Parathyroid adenoma (tissue), 2 donors: ENCODE measurements around the gene CCDC107.

Experiments
- H2AFZ ChIP-seq: fragments of 300-600 bp; sonication (generic); one replicate; pipeline ENCODE4 v1.7.0; 2017; ENCODE audit warnings: antibody characterized with exemption, mild to moderate bottlenecking
- H3K27ac ChIP-seq: fragments of 300-600 bp; sonication (generic); one replicate; pipeline ENCODE4 v1.7.0; 2017
- H3K27me3 ChIP-seq: fragments of 300-600 bp; sonication (generic); one replicate; pipeline ENCODE4 v1.7.0; 2017; ENCODE audit warnings: low read length; ENCODE audit not compliant: control insufficient read depth, insufficient read depth
- H3K36me3 ChIP-seq: fragments of 300-600 bp; sonication (generic); one replicate; pipeline ENCODE4 v1.7.0; 2017; ENCODE audit warnings: low read length; ENCODE audit not compliant: control insufficient read depth, insufficient read depth
- H3K4me1 ChIP-seq: fragments of 300-600 bp; sonication (generic); one replicate; pipeline ENCODE4 v1.7.0; 2017; ENCODE audit warnings: control low read depth
- H3K4me2 ChIP-seq: fragments of 300-600 bp; sonication (generic); one replicate; pipeline ENCODE4 v1.7.0; 2017; ENCODE audit warnings: low read length
- H3K4me3 ChIP-seq: fragments of 300-600 bp; sonication (generic); one replicate; pipeline ENCODE4 v1.7.0; 2017; ENCODE audit warnings: low read depth, low read length
- H3K79me2 ChIP-seq: fragments of 300-600 bp; sonication (generic); one replicate; pipeline ENCODE4 v1.7.0; 2017; ENCODE audit warnings: control low read depth
- H3K9ac ChIP-seq: fragments of 300-600 bp; sonication (generic); one replicate; pipeline ENCODE4 v1.7.0; 2017; ENCODE audit warnings: mild to moderate bottlenecking
- H3K9me3 ChIP-seq: fragments of 300-600 bp; sonication (generic); one replicate; pipeline ENCODE4 v1.7.0; 2017; ENCODE audit warnings: low read length; ENCODE audit not compliant: control insufficient read depth
- CTCF ChIP-seq: fragments of 300-600 bp; sonication (generic); IDR thresholded peaks from one replicate; pipeline ENCODE4 v1.7.0; 2017; ENCODE audit warnings: antibody characterized with exemption, mild to moderate bottlenecking
- donor health status: primary hyperparathyroidism.

Gene CCDC107

DNA sequence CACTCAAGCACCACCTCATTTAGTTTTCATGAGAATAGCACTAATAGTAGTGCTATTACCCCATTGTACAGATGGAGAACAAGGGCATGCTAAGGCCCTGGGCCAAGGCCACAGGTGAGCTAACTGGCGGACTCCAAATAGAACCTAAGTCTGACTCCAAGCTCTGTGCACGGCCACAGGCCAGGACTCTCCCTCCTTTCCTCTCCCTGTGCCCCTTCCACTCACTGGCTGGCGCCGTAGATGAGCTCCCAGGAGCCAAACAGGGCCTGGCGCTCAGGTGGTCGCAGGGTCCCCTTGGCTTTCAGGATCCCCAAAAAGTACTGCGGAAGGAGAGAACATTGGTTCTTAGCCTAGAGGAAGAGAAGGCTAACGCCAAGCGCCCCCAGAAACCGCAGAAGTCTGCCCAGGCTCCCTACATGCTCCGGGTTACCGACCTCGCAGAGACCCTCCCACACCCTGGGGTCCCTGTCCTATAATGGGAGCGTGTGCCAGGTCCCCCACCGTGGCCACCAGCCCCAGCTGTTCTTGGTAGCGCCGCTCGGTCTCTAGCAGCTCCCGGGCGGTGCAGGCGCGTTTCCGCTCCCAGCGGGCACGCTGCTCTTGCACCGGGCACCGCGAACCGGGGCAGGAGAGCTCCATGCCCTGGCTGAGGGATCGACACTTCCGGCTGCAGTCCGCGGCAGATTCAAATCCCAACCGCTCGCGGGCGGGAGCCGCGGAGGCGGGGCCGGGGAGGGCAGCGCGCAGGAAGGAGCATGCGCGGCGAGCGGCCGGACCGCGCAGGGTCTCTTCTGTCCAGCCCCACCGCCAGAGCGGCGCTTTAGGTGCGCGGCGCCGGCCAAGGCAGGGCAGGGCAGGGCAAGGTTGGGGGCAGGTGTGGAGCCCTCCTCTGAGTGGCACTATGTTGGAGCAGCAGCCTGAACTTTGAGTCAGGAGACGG, 6.7 kb downstream of the CCDC107 start, which contains the start of gene ARHGEF39:
Gene ARHGEF39 (minus strand): TSS at position 665 of the 940 bp plus-strand sequence. CDS start 26 bp downstream, at position 639.
- H3K9me3 ChIP-seq = no peaks in the 10 kb centered on the region
- no peaks in the 10 kb centered on the region for H3K79me2 ChIP-seq
- no peak within 1 kb of the TSS for H3K9ac ChIP-seq
- H3K27ac ChIP-seq = no peak within 1 kb of the TSS
- TF ChIP-seq CTCF = peak; percentile 7
- H2AFZ ChIP-seq = peak within 1 kb of the TSS; percentile 83
- no peaks in the 10 kb centered on the region for H3K4me1 ChIP-seq
- H3K4me2 ChIP-seq = peak within 1 kb of the TSS; percentile 94
- peak within 1 kb of the TSS; percentile 56 for H3K4me3 ChIP-seq
- no peaks in the 10 kb centered on the region for H3K36me3 ChIP-seq
- H3K27me3 ChIP-seq = no peaks in the 10 kb centered on the region

DNA sequence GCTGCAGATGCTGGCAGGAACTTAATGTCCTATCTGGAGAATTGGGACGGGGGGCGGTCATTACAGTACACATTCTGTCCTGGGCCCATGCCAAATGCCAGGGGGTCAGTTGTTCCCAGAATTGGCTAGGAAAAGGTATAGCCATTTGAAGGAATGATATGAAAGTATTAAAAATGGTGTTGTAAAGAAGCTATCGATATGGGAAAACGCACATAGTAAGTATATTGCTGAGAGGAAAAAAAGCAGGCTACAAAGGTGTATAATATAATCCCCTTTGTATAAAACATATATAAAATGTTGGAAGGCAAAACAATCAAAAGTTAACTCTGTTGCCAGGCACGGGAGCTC, 7.4 kb downstream of the CCDC107 start:
- H3K9me3 ChIP-seq = no peaks in the 10 kb centered on the region
- H3K27ac ChIP-seq = no peak overlapping the region
- TF ChIP-seq CTCF = no peak
- peak overlapping the region; percentile 94 for H3K4me2 ChIP-seq
- H3K79me2 ChIP-seq = no peaks in the 10 kb centered on the region
- peak overlapping the region; percentile 56 for H3K4me3 ChIP-seq
- no peaks in the 10 kb centered on the region for H3K4me1 ChIP-seq
- H3K9ac ChIP-seq = no peak overlapping the region
- no peaks in the 10 kb centered on the region for H3K27me3 ChIP-seq
- H2AFZ ChIP-seq = peak overlapping the region; percentile 83
- H3K36me3 ChIP-seq = no peaks in the 10 kb centered on the region

DNA sequence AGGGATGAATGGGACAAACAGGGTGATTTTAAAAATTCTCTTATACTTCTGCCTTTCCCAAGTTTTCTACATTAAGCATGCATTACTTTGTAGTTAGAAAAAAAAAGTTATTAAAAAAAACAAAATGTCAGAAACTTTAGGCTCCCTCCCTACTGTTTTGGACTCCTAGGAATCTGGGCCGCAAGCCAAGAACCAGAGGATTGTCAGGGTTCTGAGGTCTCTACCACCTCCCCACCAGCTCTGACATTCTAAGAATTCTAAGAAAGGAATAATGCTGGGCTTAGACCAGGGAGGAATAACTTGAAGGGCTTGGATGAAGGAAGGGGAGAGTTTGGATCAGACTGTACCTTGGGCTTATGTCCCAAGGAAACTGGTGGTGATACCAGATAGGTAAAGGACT, 8.0 kb downstream of the CCDC107 start:
- H3K79me2 ChIP-seq = no peaks in the 10 kb centered on the region
- no peak for TF ChIP-seq CTCF
- H3K9ac ChIP-seq = no peak overlapping the region
- no peaks in the 10 kb centered on the region for H3K4me1 ChIP-seq
- H3K27ac ChIP-seq = no peak overlapping the region
- no peaks in the 10 kb centered on the region for H3K9me3 ChIP-seq
- H3K27me3 ChIP-seq = no peaks in the 10 kb centered on the region
- no peaks in the 10 kb centered on the region for H3K36me3 ChIP-seq
- no peak overlapping the region for H2AFZ ChIP-seq
- H3K4me2 ChIP-seq = no peak overlapping the region
- no peak overlapping the region for H3K4me3 ChIP-seq

DNA sequence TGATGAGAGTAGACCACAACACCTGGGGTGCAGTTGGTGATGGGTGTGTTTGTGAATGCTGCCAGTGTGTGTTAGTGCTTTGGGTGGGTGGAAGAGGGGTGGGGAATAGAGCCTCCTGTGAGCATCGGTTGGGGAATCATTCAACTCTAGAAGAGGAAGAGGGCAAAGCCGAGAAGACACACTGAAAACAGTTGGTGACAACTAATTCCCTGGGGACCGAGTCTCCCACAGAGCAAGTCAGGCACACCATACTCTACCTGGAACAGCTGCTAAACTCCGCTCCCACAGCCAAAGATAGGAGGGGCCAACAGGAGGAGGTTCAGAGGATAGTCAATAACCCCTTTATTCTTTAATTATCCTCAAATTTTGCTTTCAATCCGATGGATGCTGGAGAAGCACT, 8.5 kb downstream of the CCDC107 start:
- no peaks in the 10 kb centered on the region for H3K27me3 ChIP-seq
- no peaks in the 10 kb centered on the region for H3K4me1 ChIP-seq
- H3K36me3 ChIP-seq = no peaks in the 10 kb centered on the region
- H2AFZ ChIP-seq = no peak overlapping the region
- no peak overlapping the region for H3K27ac ChIP-seq
- H3K79me2 ChIP-seq = no peaks in the 10 kb centered on the region
- no peak overlapping the region for H3K9ac ChIP-seq
- TF ChIP-seq CTCF = no peak
- H3K9me3 ChIP-seq = no peaks in the 10 kb centered on the region
- no peak overlapping the region for H3K4me3 ChIP-seq
- no peak overlapping the region for H3K4me2 ChIP-seq
